H9 (cell line): Measurements from ENCODE around the gene GTF2A1L. TPM values are rescaled to one million over a fixed set of nuclear protein-coding genes. Genes with fewer than 3 reads are reported as not detected.

Source experiments
- DNase-seq: peaks from one replicate; pipeline ENCODE4 v3.0.0-alpha.2; 2017
- H2AFZ ChIP-seq: one replicate; pipeline ENCODE4 v1.6.1; 2013; ENCODE audit warnings: mild to moderate bottlenecking, low read length, control low read depth, moderate library complexity
- H2AK5ac ChIP-seq: 2 replicates; pipeline ENCODE4 v1.6.1; 2013; ENCODE audit warnings: low read length, control low read depth, mixed read lengths; ENCODE audit not compliant: insufficient read length
- H2BK120ac ChIP-seq: one replicate; pipeline ENCODE4 v1.6.1; 2013; ENCODE audit warnings: low read depth, mild to moderate bottlenecking, low read length, control low read depth, inconsistent platforms; ENCODE audit not compliant: poor library complexity, severe bottlenecking
- H2BK12ac ChIP-seq: 2 replicates; pipeline ENCODE4 v1.6.1; 2013; ENCODE audit warnings: low read length, control low read depth, mixed read lengths, low read depth; ENCODE audit not compliant: insufficient read length
- H2BK15ac ChIP-seq: 2 replicates; pipeline ENCODE4 v1.6.1; 2013; ENCODE audit warnings: low read depth, low read length, control low read depth
- H2BK20ac ChIP-seq: one replicate; pipeline ENCODE4 v1.6.1; 2013; ENCODE audit warnings: low read depth, mild to moderate bottlenecking, low read length, control low read depth, inconsistent platforms; ENCODE audit not compliant: poor library complexity, severe bottlenecking
- H2BK5ac ChIP-seq: 2 replicates; pipeline ENCODE4 v1.6.1; 2013; ENCODE audit warnings: low read length, control low read depth, mixed read lengths; ENCODE audit not compliant: insufficient read length
- H3K14ac ChIP-seq: 2 replicates; pipeline ENCODE4 v1.6.1; 2013; ENCODE audit warnings: low read length, control low read depth; ENCODE audit not compliant: insufficient read depth
- H3K18ac ChIP-seq: 2 replicates; pipeline ENCODE4 v1.6.1; 2013; ENCODE audit warnings: low read depth, mild to moderate bottlenecking, mixed read lengths, low read length, control low read depth; ENCODE audit not compliant: insufficient read length
- H3K23ac ChIP-seq: 2 replicates; pipeline ENCODE4 v1.6.1; 2013; ENCODE audit warnings: low read length, control low read depth, mixed read lengths, low read depth; ENCODE audit not compliant: insufficient read length
- H3K23me2 ChIP-seq: 2 replicates; pipeline ENCODE4 v1.6.1; 2013; ENCODE audit warnings: low read depth, mild to moderate bottlenecking, mixed read lengths, low read length, control low read depth; ENCODE audit not compliant: insufficient read length, poor library complexity, severe bottlenecking
- H3K27ac ChIP-seq: 2 replicates; pipeline ENCODE4 v1.5.1; 2013; ENCODE audit warnings: low read length, control low read depth, mixed read lengths, low read depth; ENCODE audit not compliant: insufficient read length
- H3K27me3 ChIP-seq: 2 replicates; pipeline ENCODE4 v1.6.1; 2013; ENCODE audit warnings: low read length, control low read depth, inconsistent platforms; ENCODE audit not compliant: insufficient read depth
- H3K4ac ChIP-seq: 2 replicates; pipeline ENCODE4 v1.6.1; 2013; ENCODE audit warnings: low read depth, mild to moderate bottlenecking, control low read depth, inconsistent platforms, low read length, moderate library complexity
- H3K4me1 ChIP-seq: 2 replicates; pipeline ENCODE4 v1.6.1; 2013; ENCODE audit warnings: low read length, control low read depth, inconsistent platforms; ENCODE audit not compliant: insufficient read depth
- H3K4me2 ChIP-seq: 2 replicates; pipeline ENCODE4 v1.6.1; 2013; ENCODE audit warnings: low read length, control low read depth, mixed read lengths; ENCODE audit not compliant: insufficient read length, insufficient read depth
- H3K56ac ChIP-seq: 2 replicates; pipeline ENCODE4 v1.6.1; 2013; ENCODE audit warnings: low read depth, mild to moderate bottlenecking, mixed read lengths, low read length, control low read depth; ENCODE audit not compliant: insufficient read length
- H3K79me1 ChIP-seq: 2 replicates; pipeline ENCODE4 v1.6.1; 2013; ENCODE audit warnings: low read depth, mild to moderate bottlenecking, moderate library complexity, low read length, control low read depth, inconsistent platforms; ENCODE audit not compliant: insufficient read depth, poor library complexity, severe bottlenecking
- H3K79me2 ChIP-seq: 2 replicates; pipeline ENCODE4 v1.6.1; 2013; ENCODE audit warnings: low read length, control low read depth, inconsistent platforms; ENCODE audit not compliant: insufficient read depth
- H3K9ac ChIP-seq: 2 replicates; pipeline ENCODE4 v1.6.1; 2013; ENCODE audit warnings: low read length, control low read depth, mixed read lengths; ENCODE audit not compliant: insufficient read length; ENCODE audit errors: extremely low read depth
- H3K9me3 ChIP-seq: one replicate; pipeline ENCODE4 v1.6.1; 2013; ENCODE audit warnings: low read depth, low read length, inconsistent platforms; ENCODE audit not compliant: control insufficient read depth
- H3T11ph ChIP-seq: one replicate; pipeline ENCODE4 v1.6.1; 2013; ENCODE audit warnings: mild to moderate bottlenecking, low read length, control low read depth, inconsistent platforms
- H4K20me1 ChIP-seq: one replicate; pipeline ENCODE4 v1.6.1; 2013; ENCODE audit not compliant: control insufficient read depth, insufficient read length, insufficient read depth
- H4K5ac ChIP-seq: 2 replicates; pipeline ENCODE4 v1.6.1; 2013; ENCODE audit warnings: low read depth, mild to moderate bottlenecking, mixed read lengths, low read length, control low read depth; ENCODE audit not compliant: insufficient read length
- H4K8ac ChIP-seq: replicated peaks from 2 replicates; pipeline ENCODE4 v1.6.1; 2013; ENCODE audit warnings: low read length, control low read depth, mixed read lengths, low read depth; ENCODE audit not compliant: insufficient read length
- H4K91ac ChIP-seq: 2 replicates; pipeline ENCODE4 v1.6.1; 2013; ENCODE audit warnings: low read depth, mild to moderate bottlenecking, moderate library complexity, mixed read lengths, low read length, control low read depth; ENCODE audit not compliant: insufficient read length
- H3K27ac Mint-ChIP-seq, 3 experiments: 2 replicates in 2 of 3; 3 replicates in 1 of 3; pipeline ENCODE4 v1.8.0; 2020 to 2021; ENCODE audit warnings: mixed read lengths in 3 of 3, mild to moderate bottlenecking in 1 of 3, moderate library complexity in 1 of 3
- H3K27me3 Mint-ChIP-seq: 2 replicates; pipeline ENCODE4 v1.8.0; 2021; ENCODE audit warnings: low read depth, mild to moderate bottlenecking, moderate library complexity, mixed read lengths
- H3K36me3 Mint-ChIP-seq, 3 experiments: 2 replicates in 2 of 3; 3 replicates in 1 of 3; pipeline ENCODE4 v1.8.0; 2020 to 2021; ENCODE audit warnings: low read depth in 3 of 3, mixed read lengths in 3 of 3; ENCODE audit not compliant: insufficient read depth in 1 of 3
- H3K4me1 Mint-ChIP-seq, 2 experiments: 2 replicates each; pipeline ENCODE4 v1.8.0; 2020; ENCODE audit warnings: mixed read lengths in 2 of 2
- H3K4me3 Mint-ChIP-seq, 2 experiments: 2 replicates in 1 of 2; 3 replicates in 1 of 2; pipeline ENCODE4 v1.8.0; 2020 to 2021; ENCODE audit warnings: mild to moderate bottlenecking in 2 of 2, mixed read lengths in 2 of 2, moderate library complexity in 1 of 2
- H3K9me3 Mint-ChIP-seq, 2 experiments: 2 replicates in 1 of 2; 3 replicates in 1 of 2; pipeline ENCODE4 v1.8.0; 2020; ENCODE audit warnings: mild to moderate bottlenecking in 2 of 2, mixed read lengths in 2 of 2, moderate library complexity in 1 of 2
- WGBS: extraction: QIAGEN DNeasy Blood & Tissue Kit; methylation state at CpG from one replicate; pipeline ENCODE4 v1.1.7; 2013; ENCODE audit warnings: missing lambda C conversion rate, low lambda C conversion rate, mixed read lengths; ENCODE audit not compliant: insufficient read length; ENCODE audit errors: extremely low coverage; 5-methylcytosine and 5-hydroxymethylcytosine counted together
- total RNA-seq: library from RNA; stranded (reverse); gene quantifications from 2 replicates; pipeline ENCODE4 v1.2.1, GENCODE V29; 2021
- TF ChIP-seq, protein P1 (sequence below): fragments of 200-600 bp; sonication (generic); conservative IDR thresholded peaks from 3 replicates; pipeline ENCODE4 v1.8.0; 2021; ENCODE audit warnings: antibody characterized with exemption, mild to moderate bottlenecking

The GTF2A1L gene
- total RNA-seq, 1 experiment from 2014 or later = not detected

DNA sequence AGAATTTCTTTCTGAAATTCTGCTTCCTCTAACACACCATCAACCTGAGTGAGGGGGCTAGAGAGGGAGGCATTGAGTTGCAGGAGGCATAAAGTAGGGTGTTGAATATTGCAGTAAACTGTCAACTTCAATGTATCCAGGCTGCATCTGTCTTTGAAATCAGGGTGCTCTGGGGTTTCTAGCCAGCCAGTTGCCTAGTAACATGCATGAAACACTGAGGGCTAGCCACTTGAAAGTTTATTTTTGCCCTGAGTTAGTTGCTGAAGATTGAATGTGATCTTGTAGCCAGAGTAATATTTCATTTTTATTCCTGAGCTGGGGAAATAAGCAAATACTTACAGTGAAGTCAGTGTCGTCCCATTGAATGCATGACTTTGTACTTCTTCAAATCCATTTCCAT, 96.0 kb downstream of the GTF2A1L start:
- Histone ChIP-seq H3K23me2 (no peaks in the 10 kb centered on the region), H3K27ac (no peak overlapping the region)

More for the DNA sequence above, 96.0 kb downstream of the GTF2A1L start:
- Histone ChIP-seq H3K79me2 (no peaks in the 10 kb centered on the region), H3T11ph (no peak overlapping the region), H4K91ac (no peak overlapping the region), H2BK20ac (no peak overlapping the region), H2BK5ac (no peak overlapping the region), H2AFZ (no peak overlapping the region), H3K4ac (no peak overlapping the region), H3K23ac (no peak overlapping the region), H4K20me1 (no peaks in the 10 kb centered on the region), H3K79me1 (no peaks in the 10 kb centered on the region), H3K9ac (no peak overlapping the region), H4K5ac (no peak overlapping the region), H2AK5ac (no peak overlapping the region), H3K18ac (no peak overlapping the region), H4K8ac (no peak overlapping the region), H3K14ac (no peak overlapping the region), H3K9me3 (no peaks in the 10 kb centered on the region), H3K4me1 (peaks cover 3% of the 10 kb centered on the region; the same call in 1 of the 2 replicates), H2BK15ac (no peak overlapping the region), H3K4me2 (no peak overlapping the region), H2BK120ac (no peak overlapping the region), H2BK12ac (no peak overlapping the region), H3K27me3 (no peaks in the 10 kb centered on the region), H3K56ac (no peak overlapping the region)
- TF ChIP-seq, protein P1, sequence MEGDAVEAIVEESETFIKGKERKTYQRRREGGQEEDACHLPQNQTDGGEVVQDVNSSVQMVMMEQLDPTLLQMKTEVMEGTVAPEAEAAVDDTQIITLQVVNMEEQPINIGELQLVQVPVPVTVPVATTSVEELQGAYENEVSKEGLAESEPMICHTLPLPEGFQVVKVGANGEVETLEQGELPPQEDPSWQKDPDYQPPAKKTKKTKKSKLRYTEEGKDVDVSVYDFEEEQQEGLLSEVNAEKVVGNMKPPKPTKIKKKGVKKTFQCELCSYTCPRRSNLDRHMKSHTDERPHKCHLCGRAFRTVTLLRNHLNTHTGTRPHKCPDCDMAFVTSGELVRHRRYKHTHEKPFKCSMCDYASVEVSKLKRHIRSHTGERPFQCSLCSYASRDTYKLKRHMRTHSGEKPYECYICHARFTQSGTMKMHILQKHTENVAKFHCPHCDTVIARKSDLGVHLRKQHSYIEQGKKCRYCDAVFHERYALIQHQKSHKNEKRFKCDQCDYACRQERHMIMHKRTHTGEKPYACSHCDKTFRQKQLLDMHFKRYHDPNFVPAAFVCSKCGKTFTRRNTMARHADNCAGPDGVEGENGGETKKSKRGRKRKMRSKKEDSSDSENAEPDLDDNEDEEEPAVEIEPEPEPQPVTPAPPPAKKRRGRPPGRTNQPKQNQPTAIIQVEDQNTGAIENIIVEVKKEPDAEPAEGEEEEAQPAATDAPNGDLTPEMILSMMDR = no peak
- no peaks in the 10 kb centered on the region for H3K36me3 Mint-ChIP-seq
- DNase-seq = no peak
- H3K9me3 Mint-ChIP-seq = no peaks in the 10 kb centered on the region
- peaks cover 17 to 25% of the 10 kb centered on the region in 2 experiments for H3K4me1 Mint-ChIP-seq
- no CpG with 5 or more reads among the region's 1 CpG for WGBS
- H3K4me3 Mint-ChIP-seq = no peak overlapping the region
- H3K27ac Mint-ChIP-seq = no peak overlapping the region
- H3K27me3 Mint-ChIP-seq = no peaks in the 10 kb centered on the region; the same call in 1 of the 2 replicates
